SK-N-SH treated with all-trans-retinoic acid at 6 μM for 48 hours (cell line): ENCODE results near the gene TMEM184A.

Experiments used
- ARNTL ChIP-seq: fragments of 450-650 bp; formaldehyde crosslinking; IDR thresholded peaks from 2 replicates; pipeline ENCODE4 v1.5.0; 2020; ENCODE audit warnings: low read depth, mild to moderate bottlenecking, moderate library complexity, borderline replicate concordance
- ESRRG ChIP-seq: fragments of 250-450 bp; sonication (Bioruptor Pico); IDR thresholded peaks from 2 replicates; pipeline ENCODE4 v1.6.1; 2021; ENCODE audit warnings: mild to moderate bottlenecking
- GLIS3 ChIP-seq: fragments of 250-450 bp; sonication (Bioruptor Pico); IDR thresholded peaks from 2 replicates; pipeline ENCODE4 v1.5.0; 2020; ENCODE audit warnings: mild to moderate bottlenecking, moderate library complexity
- ISL1 ChIP-seq: fragments of 250-450 bp; sonication (Bioruptor Pico); IDR thresholded peaks from 2 replicates; pipeline ENCODE4 v2.1.2; 2022; ENCODE audit warnings: mild to moderate bottlenecking, moderate library complexity
- PPARA ChIP-seq: fragments of 250-450 bp; sonication (Bioruptor Pico); IDR thresholded peaks from 2 replicates; pipeline ENCODE4 v1.5.0; 2020; ENCODE audit warnings: mild to moderate bottlenecking, borderline replicate concordance
- RARB ChIP-seq: fragments of 250-450 bp; sonication (Bioruptor Pico); IDR thresholded peaks from 2 replicates; pipeline ENCODE4 v1.8.0; 2021; ENCODE audit warnings: mild to moderate bottlenecking, moderate library complexity
- ZFP3 ChIP-seq: fragments of 250-450 bp; sonication (Bioruptor Pico); IDR thresholded peaks from 2 replicates; pipeline ENCODE4 v1.5.0; 2020; ENCODE audit warnings: mild to moderate bottlenecking, moderate library complexity
- ZFP30 ChIP-seq: fragments of 450-650 bp; formaldehyde crosslinking; IDR thresholded peaks from 2 replicates; pipeline ENCODE4 v1.5.0; 2022; ENCODE audit warnings: mild to moderate bottlenecking, moderate library complexity
- ZNF8 ChIP-seq: fragments of 450-650 bp; formaldehyde crosslinking; IDR thresholded peaks from 2 replicates; pipeline ENCODE4 v1.5.0; 2020; ENCODE audit warnings: mild to moderate bottlenecking, moderate library complexity
- TF ChIP-seq, protein P1 (sequence below): fragments of 250-450 bp; sonication (Bioruptor Pico); IDR thresholded peaks from 2 replicates; pipeline ENCODE4 v1.5.1; 2020; ENCODE audit warnings: low read depth, mild to moderate bottlenecking, moderate library complexity
- TF ChIP-seq, protein P2 (sequence below): fragments of 250-450 bp; sonication (Bioruptor Pico); IDR thresholded peaks from 2 replicates; pipeline ENCODE4 v1.5.1; 2021; ENCODE audit warnings: mild to moderate bottlenecking, moderate library complexity

DNA sequence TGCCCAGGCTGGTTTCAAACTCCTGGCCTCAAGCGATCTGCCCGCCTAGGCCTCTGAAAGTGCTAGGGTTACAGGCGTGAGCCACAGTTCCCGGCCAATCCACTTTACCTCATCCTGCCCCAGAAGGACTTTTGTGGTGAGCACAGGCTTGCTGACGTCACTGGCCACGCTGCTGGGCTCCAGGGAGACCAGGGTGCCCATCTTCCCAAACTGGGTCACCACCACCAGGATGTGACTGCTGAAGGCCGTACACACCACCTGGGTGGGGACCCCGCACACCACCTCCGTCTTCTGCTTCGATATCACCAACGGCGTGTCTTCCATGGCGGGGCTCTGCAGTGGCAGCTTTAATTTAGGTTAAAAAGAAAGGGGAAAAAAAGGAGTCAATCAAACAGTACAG lies 13.0 kb upstream of the TMEM184A start:
- TF ChIP-seq ZNF8 (CRISPR knock-in tag) (no peak), ZFP30 (no peak), ARNTL (CRISPR knock-in tag) (no peak), PPARA (CRISPR knock-in tag) (no peak), GLIS3 (CRISPR knock-in tag) (no peak), ZFP3 (no peak), ESRRG (CRISPR knock-in tag) (no peak), ISL1 (CRISPR knock-in tag) (no peak), RARB (CRISPR knock-in tag) (no peak)
- TF ChIP-seq, protein P1, sequence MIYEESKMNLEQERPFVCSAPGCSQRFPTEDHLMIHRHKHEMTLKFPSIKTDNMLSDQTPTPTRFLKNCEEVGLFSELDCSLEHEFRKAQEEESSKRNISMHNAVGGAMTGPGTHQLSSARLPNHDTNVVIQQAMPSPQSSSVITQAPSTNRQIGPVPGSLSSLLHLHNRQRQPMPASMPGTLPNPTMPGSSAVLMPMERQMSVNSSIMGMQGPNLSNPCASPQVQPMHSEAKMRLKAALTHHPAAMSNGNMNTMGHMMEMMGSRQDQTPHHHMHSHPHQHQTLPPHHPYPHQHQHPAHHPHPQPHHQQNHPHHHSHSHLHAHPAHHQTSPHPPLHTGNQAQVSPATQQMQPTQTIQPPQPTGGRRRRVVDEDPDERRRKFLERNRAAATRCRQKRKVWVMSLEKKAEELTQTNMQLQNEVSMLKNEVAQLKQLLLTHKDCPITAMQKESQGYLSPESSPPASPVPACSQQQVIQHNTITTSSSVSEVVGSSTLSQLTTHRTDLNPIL (CRISPR knock-in tag): no peak
- TF ChIP-seq, protein P2, sequence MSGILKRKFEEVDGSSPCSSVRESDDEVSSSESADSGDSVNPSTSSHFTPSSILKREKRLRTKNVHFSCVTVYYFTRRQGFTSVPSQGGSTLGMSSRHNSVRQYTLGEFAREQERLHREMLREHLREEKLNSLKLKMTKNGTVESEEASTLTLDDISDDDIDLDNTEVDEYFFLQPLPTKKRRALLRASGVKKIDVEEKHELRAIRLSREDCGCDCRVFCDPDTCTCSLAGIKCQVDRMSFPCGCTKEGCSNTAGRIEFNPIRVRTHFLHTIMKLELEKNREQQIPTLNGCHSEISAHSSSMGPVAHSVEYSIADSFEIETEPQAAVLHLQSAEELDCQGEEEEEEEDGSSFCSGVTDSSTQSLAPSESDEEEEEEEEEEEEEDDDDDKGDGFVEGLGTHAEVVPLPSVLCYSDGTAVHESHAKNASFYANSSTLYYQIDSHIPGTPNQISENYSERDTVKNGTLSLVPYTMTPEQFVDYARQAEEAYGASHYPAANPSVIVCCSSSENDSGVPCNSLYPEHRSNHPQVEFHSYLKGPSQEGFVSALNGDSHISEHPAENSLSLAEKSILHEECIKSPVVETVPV: no peak
